Measurements from ENCODE around the gene ADAMTSL1. TPM values are rescaled to one million over a fixed set of nuclear protein-coding genes. Genes with fewer than 3 reads are reported as not detected.

Gene ADAMTSL1
- total and polyA plus RNA-seq, 4 donors = 0.31 to 3.4 (median 1.9) TPM

- TF ChIP-seq SP1 (IDR thresholded peaks at IDR 0.05) = no peak
- TF ChIP-seq HNF4G (IDR thresholded peaks at IDR 0.05) = no peak
- TF ChIP-seq NR2F2 (IDR thresholded peaks at IDR 0.05) = no peak
- no peak for TF ChIP-seq YY1 (IDR thresholded peaks at IDR 0.05)
- no peak for TF ChIP-seq MAX (IDR thresholded peaks at IDR 0.05)
- TF ChIP-seq RXRA (IDR thresholded peaks at IDR 0.05) = no peak
Measured at GRCh38 chr9:18459962-18460584, 13.9 kb upstream of the ADAMTSL1 start (continued).

DNA sequence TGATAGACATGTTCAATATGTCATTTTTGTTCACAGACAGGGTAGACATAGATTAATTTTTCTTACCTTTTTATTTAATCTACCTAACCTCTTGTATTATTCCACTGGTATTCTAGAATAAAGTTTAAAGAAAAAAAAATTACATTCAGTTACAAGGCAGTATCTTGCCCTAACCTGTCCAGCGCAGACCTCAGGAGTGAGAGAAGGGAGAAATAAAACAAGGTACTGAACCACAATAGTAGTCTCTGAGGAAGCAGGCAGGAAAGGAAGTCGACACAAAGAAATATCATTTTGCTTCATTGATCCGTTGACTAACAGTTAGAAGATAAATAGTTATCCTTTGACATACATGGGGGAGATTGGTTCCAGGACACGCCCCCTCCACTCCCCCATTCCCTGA is 12.5 kb upstream of the ADAMTSL1 start:
- Histone ChIP-seq H3K9ac (ENCODE audit: low read depth in 1 of 2, low read length in 2 of 2) (no peak overlapping the region), H3K27me3 (ENCODE audit: control insufficient read depth in 4 of 4, insufficient read depth in 4 of 4, low read length in 3 of 4) (no peaks in the 10 kb centered on the region), H3K9me3 (ENCODE audit: control insufficient read depth in 4 of 4, low read length in 3 of 4) (no peaks in the 10 kb centered on the region), H3K36me3 (ENCODE audit: control insufficient read depth in 4 of 4, insufficient read depth in 3 of 4, low read depth in 1 of 4, low read length in 3 of 4) (no peaks in the 10 kb centered on the region), H3K4me3 (ENCODE audit: low read depth in 1 of 3, low read length in 3 of 3) (no peak overlapping the region), H3K4me1 (ENCODE audit: control insufficient read depth in 4 of 4, insufficient read depth in 4 of 4, low read length in 3 of 4) (peaks cover 0 to 10% (median 6%) of the 10 kb centered on the region in 4 donors), H3K27ac (ENCODE audit: low read depth in 1 of 2, low read length in 2 of 2) (no peak overlapping the region)
- no peak for TF ChIP-seq MAX (IDR thresholded peaks at IDR 0.05)
- no peak for TF ChIP-seq FOXA2 (IDR thresholded peaks at IDR 0.05)
- TF ChIP-seq TAF1 (conservative IDR thresholded peaks at IDR 0.05) = no peak
- WGBS = 72% methylated on average over 4 of the region's 4 CpGs
- no peak for DNase-seq (ENCODE audit: low spot score)

- no peak overlapping the region for H3K27ac ChIP-seq (ENCODE audit: low read depth in 1 of 2, low read length in 2 of 2)
- no peaks in the 10 kb centered on the region for H3K36me3 ChIP-seq (ENCODE audit: control insufficient read depth in 4 of 4, insufficient read depth in 3 of 4, low read depth in 1 of 4, low read length in 3 of 4)
- no peak overlapping the region for H3K9ac ChIP-seq (ENCODE audit: low read depth in 1 of 2, low read length in 2 of 2)
- no peak for DNase-seq (ENCODE audit: low spot score)
- H3K9me3 ChIP-seq (ENCODE audit: control insufficient read depth in 4 of 4, low read length in 3 of 4) = peaks cover 0 to under 1% (median 0%) of the 10 kb centered on the region in 4 donors
- H3K27me3 ChIP-seq (ENCODE audit: control insufficient read depth in 4 of 4, insufficient read depth in 4 of 4, low read length in 3 of 4) = no peaks in the 10 kb centered on the region
- H3K4me3 ChIP-seq (ENCODE audit: low read depth in 1 of 3, low read length in 3 of 3) = no peak overlapping the region
- no peak for TF ChIP-seq RXRA (IDR thresholded peaks at IDR 0.05)
- no peak for TF ChIP-seq HNF4G (IDR thresholded peaks at IDR 0.05)
- H3K4me1 ChIP-seq (ENCODE audit: control insufficient read depth in 4 of 4, insufficient read depth in 4 of 4, low read length in 3 of 4) = no peaks in the 10 kb centered on the region
Measured at GRCh38 chr9:18463991-18464390, 10.0 kb upstream of the ADAMTSL1 start.

DNA sequence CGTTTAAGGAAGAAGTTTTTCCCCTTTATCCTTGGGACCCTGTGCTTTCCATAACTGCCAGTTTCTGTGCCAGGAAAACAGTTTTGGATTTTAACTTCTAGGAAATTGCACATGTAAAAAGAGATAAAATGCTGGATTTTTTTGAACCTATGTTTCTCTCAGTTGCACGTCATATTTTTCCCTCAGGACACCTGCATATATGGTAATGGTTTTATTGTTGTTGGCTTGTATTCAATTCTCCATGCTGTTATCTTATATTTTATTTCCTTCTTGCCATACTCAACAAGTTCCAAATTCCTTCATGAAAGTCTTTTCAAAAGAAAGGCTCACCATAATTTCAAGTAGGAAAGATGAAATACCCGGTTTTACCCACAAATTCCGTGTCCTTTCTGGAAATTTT is 7.9 kb upstream of the ADAMTSL1 start:
- 77% methylated on average over 4 of the region's 4 CpGs for WGBS

More for the DNA sequence above, 7.9 kb upstream of the ADAMTSL1 start:
- no peaks in the 10 kb centered on the region for H3K36me3 ChIP-seq (ENCODE audit: control insufficient read depth in 4 of 4, insufficient read depth in 3 of 4, low read depth in 1 of 4, low read length in 3 of 4)
- no peak overlapping the region for H3K9ac ChIP-seq (ENCODE audit: low read depth in 1 of 2, low read length in 2 of 2)
- H3K27ac ChIP-seq (ENCODE audit: low read depth in 1 of 2, low read length in 2 of 2) = no peak overlapping the region
- TF ChIP-seq YY1 (IDR thresholded peaks at IDR 0.05) (no peak), RAD21 (IDR thresholded peaks at IDR 0.05) (no peak), NR2F2 (IDR thresholded peaks at IDR 0.05) (no peak), FOXA2 (IDR thresholded peaks at IDR 0.05) (no peak), GABPA (IDR thresholded peaks at IDR 0.05 in 1 of 2, conservative IDR thresholded peaks at IDR 0.05 in 1 of 2) (no peak), RXRA (IDR thresholded peaks at IDR 0.05) (no peak), CTCF (IDR thresholded peaks at IDR 0.05; ENCODE audit: low read depth, low read length, missing input control) (no peak), HNF4A (conservative IDR thresholded peaks at IDR 0.05) (no peak), ATF3 (IDR thresholded peaks at IDR 0.05) (no peak), JUND (IDR thresholded peaks at IDR 0.05) (no peak), SP1 (IDR thresholded peaks at IDR 0.05) (no peak), REST (IDR thresholded peaks at IDR 0.05) (no peak)
- H3K4me1 ChIP-seq (ENCODE audit: control insufficient read depth in 4 of 4, insufficient read depth in 4 of 4, low read length in 3 of 4) = no peaks in the 10 kb centered on the region
- no peaks in the 10 kb centered on the region for H3K27me3 ChIP-seq (ENCODE audit: control insufficient read depth in 4 of 4, insufficient read depth in 4 of 4, low read length in 3 of 4)
- DNase-seq (ENCODE audit: low spot score) = no peak
- no peak overlapping the region for H3K4me3 ChIP-seq (ENCODE audit: low read depth in 1 of 3, low read length in 3 of 3)
- peaks cover 0 to 5% (median under 1%) of the 10 kb centered on the region in 4 donors for H3K9me3 ChIP-seq (ENCODE audit: control insufficient read depth in 4 of 4, low read length in 3 of 4)
